CD4-positive, alpha-beta T cell treated with Interleukin-2 at 100 ng/mL for 4 hours (primary cell): ENCODE results near the gene RIMS4.

Experiments used
- DNase-seq: peaks from one replicate; pipeline ENCODE4 v3.0.0-alpha.2; 2020; ENCODE audit warnings: low spot score

Gene RIMS4

GRCh38 chr20:44810391-44811149 is at the start of gene RIMS4:
Gene RIMS4 (minus strand): TSS chr20:44810546. CDS start chr20:44810271, 275 bp downstream.
- no peak for DNase-seq

GRCh38 chr20:44858606-44859360 is 48.4 kb upstream of the RIMS4 start:
- no peak for DNase-seq

- no peak for DNase-seq
Observed at GRCh38 chr20:44856856-44857448, 46.6 kb upstream of the RIMS4 start.

DNA sequence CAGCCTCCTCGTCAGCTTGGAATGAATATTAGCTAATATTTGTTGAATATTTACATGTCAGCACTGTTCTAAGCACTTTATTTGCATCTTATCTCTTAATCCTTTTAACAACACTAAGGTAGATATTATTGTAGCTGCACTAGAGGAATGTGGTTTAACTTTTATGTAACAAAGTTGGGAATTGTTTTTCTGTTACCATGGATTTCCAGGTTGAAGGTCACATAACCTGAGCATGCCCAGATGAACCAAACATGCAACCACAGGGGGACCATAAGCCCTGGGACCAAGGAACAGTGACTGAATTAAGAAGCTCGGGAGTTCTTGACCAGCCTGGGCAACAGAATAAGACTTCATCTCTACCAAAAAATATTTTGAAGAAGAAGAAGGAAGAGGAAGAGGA is 46.1 kb upstream of the RIMS4 start:
- DNase-seq: no peak

DNA sequence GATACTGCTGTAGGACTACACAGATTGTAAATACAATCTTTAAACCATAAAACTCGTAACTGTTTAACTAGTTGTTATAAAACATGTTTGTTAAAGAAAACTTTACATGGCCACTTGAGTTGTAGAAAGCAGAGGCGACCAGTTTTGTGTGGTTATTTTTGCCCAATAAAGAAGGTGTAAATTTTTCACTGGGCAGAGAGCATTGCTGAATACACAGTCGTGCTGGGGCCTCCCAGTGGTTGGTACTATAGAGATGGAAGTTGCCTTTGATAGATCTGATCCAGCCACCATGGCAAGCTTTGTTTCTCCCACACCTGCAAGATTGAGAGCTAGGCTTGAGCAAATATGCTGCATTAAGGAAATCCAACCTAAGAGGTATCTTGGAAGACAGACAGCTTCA is 41.2 kb upstream of the RIMS4 start:
- DNase-seq: no peak

DNA sequence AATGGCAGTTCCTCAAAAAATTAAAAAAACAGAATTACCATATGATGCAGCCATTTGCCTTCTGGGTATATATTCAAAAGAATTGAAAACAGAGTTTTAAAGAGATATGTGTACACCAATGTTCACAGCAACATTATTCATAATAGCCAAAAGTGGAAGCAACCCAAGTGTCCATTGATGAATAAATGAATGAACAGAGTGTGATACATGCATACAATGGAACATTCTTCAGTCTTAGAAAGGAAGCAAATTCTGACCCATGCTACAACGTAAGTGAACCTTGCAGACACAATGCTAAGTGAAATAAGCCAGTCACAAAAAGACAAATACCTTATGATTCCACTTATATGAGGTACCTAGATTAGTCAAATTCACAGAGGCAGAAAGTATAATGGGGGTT is 40.5 kb upstream of the RIMS4 start:
- no peak for DNase-seq

GRCh38 chr20:44850272-44850671 is 39.9 kb upstream of the RIMS4 start:
- DNase-seq: no peak

- no peak for DNase-seq
Observed at GRCh38 chr20:44849703-44850102, 39.4 kb upstream of the RIMS4 start.

DNA sequence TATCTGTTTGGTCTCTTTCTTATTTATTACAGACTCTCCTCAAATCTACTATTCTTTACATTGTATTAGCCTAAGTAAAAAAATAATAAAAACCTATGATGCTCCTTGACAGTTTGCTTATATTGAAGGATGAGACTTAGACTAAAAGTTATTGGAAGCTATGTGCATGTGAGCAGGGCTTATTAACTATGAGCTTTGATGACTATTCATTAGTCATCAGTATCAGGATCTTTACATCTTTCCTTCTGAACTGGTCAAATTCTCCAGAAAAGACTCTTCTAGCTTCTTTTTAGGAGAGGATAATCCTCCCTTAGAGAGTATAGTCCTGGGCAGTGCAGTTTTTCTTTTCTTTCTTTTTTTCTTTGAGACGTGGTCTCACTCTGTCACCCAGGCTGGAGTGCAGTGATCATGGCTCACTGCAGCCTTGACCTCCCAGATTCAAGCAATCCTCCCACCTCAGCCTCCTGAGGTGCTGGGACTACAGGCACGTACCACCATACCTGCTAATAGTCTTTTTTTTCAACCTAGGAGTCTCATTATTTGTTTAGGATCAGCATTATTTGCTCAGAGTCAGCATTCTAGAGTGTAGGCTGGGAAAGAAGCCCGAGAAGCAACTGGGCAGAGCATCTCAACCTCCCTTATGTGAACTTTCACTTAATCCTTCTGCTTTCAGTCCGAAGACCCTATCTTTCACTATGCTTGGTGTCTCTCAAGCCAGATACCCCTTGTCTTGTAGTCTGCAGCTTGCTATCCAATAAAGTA is 38.1 kb upstream of the RIMS4 start:
- DNase-seq: no peak

DNA sequence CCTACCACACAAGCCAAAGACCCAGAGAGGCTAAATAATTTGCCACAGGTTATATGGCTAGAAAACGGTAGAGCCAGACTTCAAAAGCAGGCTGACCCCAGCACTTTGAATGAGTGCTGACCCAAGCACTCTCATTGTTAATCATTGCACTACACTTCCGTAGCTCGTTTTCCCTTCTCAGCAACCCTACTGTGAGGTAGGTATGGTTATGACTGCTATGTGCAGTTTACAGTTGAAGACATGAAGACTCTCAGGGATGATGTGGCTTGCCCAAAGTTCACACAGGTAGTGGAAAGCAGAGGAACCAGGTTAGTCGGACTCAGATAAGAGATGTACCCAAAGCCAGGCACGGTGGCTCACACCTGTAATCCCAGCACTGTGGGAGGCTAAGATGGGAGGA is 33.5 kb upstream of the RIMS4 start:
- DNase-seq: no peak

DNA sequence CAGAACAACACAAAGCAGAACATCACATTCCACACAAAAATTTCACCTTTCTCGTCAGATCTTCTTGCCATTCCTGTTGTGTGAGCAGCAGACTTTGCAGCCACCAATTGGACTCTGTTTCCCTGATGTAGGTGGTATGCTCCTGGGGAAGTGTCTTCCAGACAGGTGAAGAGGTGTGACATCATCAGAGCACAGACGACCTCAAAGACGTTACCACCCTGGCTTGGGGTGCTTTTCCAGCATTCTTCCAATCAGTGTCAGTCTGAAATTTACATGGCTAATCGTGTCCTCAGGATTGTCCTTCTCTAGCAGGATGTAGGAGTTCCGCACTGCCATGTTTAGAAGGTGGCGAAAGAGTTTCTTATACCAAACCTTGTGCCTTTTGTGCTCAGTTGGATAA is 31.6 kb upstream of the RIMS4 start:
- DNase-seq: no peak

DNA sequence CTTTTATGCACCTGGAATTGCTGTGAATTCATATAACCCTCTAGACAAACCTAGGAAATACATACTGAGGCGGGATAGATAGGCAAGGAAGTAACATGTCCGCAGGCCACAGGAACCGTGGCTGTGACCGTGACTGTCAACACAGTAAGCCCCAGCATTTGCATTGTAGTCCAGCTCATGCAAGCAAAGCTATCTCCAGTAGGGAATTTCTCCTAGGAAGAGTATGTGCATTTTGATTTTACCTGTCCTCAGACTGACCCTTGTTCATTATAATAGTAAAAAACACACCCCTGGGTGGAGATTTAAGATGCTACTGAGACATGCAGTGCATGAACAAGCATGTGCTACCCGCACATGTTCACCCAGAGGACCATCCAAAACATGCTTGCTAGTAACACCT is 30.5 kb upstream of the RIMS4 start:
- DNase-seq: no peak

DNA sequence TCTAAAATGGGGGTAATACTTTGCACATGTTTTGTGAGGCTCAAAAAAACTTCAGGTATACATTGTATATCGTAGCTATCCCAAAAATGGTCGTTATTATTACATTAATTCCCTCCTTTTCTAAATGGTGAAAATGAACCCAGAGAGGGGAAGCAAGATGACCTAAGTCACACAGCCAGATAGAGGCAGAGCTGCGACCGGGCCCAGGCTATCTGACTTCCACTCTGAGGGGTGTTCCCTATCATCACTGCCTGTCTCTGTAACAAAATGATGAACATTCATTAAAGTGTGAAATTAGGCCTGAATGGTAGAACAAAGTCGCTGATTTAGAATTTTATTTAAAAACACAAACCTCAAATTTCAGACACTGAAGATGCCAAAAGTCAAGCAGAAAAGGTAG is 29.1 kb upstream of the RIMS4 start:
- DNase-seq: no peak

GRCh38 chr20:44838521-44838920 is 28.2 kb upstream of the RIMS4 start:
- DNase-seq: no peak

- DNase-seq: no peak
Observed at GRCh38 chr20:44837946-44838345, 27.6 kb upstream of the RIMS4 start.

DNA sequence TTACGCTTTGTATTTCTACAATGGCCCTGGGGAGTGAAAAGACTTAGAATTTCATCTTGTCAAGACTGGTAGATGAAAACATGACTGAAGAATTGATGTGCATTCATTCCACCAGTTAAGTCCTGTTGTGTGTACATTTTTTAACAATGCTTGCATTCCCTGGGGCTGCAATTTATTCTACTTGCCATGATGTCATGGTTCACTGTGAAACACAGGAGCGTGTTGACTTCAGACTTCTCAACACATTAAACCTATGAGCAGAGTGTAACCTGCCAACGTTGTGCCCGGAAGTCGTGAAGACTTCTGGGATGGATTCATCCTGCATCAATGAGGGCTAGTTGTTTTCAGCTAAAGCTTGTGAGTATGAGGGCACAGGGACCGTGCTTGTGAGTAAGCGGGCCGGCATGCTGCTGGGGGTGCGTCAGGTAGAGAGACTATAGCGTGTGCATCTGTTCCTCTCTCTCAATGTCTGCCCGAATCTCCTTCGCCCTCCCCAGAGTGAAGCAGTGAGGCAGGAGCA is 26.3 kb upstream of the RIMS4 start:
- no peak for DNase-seq

- no peak for DNase-seq
Observed at GRCh38 chr20:44835661-44836221, 25.4 kb upstream of the RIMS4 start.

- DNase-seq: no peak
Observed at GRCh38 chr20:44835116-44835515, 24.8 kb upstream of the RIMS4 start.

GRCh38 chr20:44834693-44835092 is 24.3 kb upstream of the RIMS4 start:
- DNase-seq: no peak

GRCh38 chr20:44833437-44833836 is 23.1 kb upstream of the RIMS4 start:
- no peak for DNase-seq

DNA sequence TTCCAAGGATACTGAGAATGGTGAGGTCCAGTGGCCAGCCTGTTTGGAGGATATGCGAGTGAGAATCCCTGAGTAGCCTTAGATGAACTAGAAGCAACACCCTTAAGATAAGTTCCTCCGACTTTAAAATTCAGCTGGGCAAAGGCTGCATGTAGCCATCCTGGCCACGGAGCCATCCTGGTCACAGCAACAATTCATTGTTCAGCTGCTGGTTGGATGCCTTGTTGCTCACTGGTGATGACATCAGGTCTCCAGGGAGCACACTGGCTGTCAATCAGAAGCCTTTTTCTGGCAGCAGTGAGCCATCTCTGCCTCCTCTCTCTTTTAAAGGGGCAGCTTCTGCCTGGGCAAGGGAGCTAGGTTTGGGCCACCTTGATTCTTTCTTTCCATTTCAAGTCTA is 22.4 kb upstream of the RIMS4 start:
- no peak for DNase-seq

DNA sequence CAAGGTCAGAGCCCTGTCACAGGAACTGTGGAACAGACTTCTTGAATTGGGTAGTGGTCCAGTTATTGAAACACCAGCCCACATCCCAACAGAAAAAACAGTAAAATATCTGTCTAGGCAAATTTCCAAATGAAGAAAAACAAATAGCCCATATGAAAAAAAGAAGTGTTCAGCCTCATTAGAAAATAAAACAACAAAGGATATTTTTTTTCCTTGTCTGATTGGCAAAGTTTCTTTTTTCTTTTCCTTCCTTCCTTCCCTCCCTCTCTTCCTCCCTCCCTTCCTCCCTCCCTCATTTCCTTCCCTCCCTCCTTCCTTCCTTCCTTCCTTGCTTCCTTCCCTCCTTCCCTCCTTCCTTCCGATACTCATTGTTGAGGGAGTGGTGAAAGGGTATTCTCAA is 20.6 kb upstream of the RIMS4 start:
- no peak for DNase-seq
